GM23338 (cell line): Measurements from ENCODE around the gene RBM33.

Source experiments
- CREB1 ChIP-seq: fragments of 250-450 bp; sonication (Bioruptor Pico); IDR thresholded peaks from 2 replicates; pipeline ENCODE4 v1.5.0; 2020; ENCODE audit warnings: low read depth, mild to moderate bottlenecking, moderate library complexity
- CTCF ChIP-seq, 2 experiments: fragments of 200-600 bp in 1 of 2; sonication (generic) in 1 of 2; conservative IDR thresholded peaks; 2 replicates each; pipeline versions ENCODE4 v1.5.1 to v1.6.1; 2016 to 2017; ENCODE audit warnings: antibody characterized with exemption in 2 of 2, low read depth in 2 of 2, mild to moderate bottlenecking in 2 of 2, moderate library complexity in 1 of 2
- EZH2 ChIP-seq: fragments of 200-600 bp; sonication (generic); IDR thresholded peaks from one replicate; pipeline ENCODE4 v1.8.0; 2017; ENCODE audit warnings: antibody characterized with exemption, mild to moderate bottlenecking, low read depth; ENCODE audit not compliant: unreplicated experiment
- EZH2phosphoT487 ChIP-seq: fragments of 200-600 bp; sonication (generic); IDR thresholded peaks from one replicate; pipeline ENCODE4 v1.8.1; 2018; ENCODE audit warnings: antibody characterized with exemption; ENCODE audit not compliant: unreplicated experiment
- JUNB ChIP-seq: IDR thresholded peaks from one replicate; pipeline ENCODE4 v1.6.1; 2016; ENCODE audit warnings: antibody characterized with exemption; ENCODE audit not compliant: unreplicated experiment
- NANOG ChIP-seq: IDR thresholded peaks from 2 replicates; pipeline ENCODE4 v1.6.1; 2016; ENCODE audit warnings: antibody characterized with exemption, borderline replicate concordance
- POLR2AphosphoS5 ChIP-seq: IDR thresholded peaks from 2 replicates; pipeline ENCODE4 v1.6.1; 2016; ENCODE audit warnings: antibody characterized with exemption, low read depth
- REST ChIP-seq: IDR thresholded peaks from one replicate; pipeline ENCODE4 v1.6.1; 2018; ENCODE audit warnings: antibody characterized with exemption; ENCODE audit not compliant: unreplicated experiment
- ZNF331 ChIP-seq: fragments of 250-450 bp; sonication (Bioruptor Pico); IDR thresholded peaks from 2 replicates; pipeline ENCODE4 v1.5.0; 2020; ENCODE audit warnings: low read depth, mild to moderate bottlenecking, moderate library complexity

GRCh38 chr7:155825336-155825735, 180.9 kb downstream of the RBM33 start:
- no peak for TF ChIP-seq EZH2phosphoT487
- TF ChIP-seq CTCF (conservative IDR thresholded peaks at IDR 0.05; ENCODE audit: low read depth in 2 of 2), result no peak
- no peak for TF ChIP-seq POLR2AphosphoS5
- TF ChIP-seq NANOG, result no peak
- TF ChIP-seq ZNF331 (CRISPR knock-in tag), result no peak
- TF ChIP-seq REST, result no peak
- TF ChIP-seq EZH2, result no peak
- TF ChIP-seq CREB1 (CRISPR knock-in tag), result no peak
- no peak for TF ChIP-seq JUNB
